Panc1 (cell line): ENCODE data around the gene CTNND2. TPM values are rescaled to one million over a fixed set of nuclear protein-coding genes. Genes with fewer than 3 reads are reported as not detected.

Experiments used
- ATAC-seq: fragments of 200-7000 bp; cut with Tn5 transposase; 2 replicates; pipeline ENCODE4 v1.9.1; 2020; ENCODE audit warnings: mild to moderate bottlenecking, moderate library complexity
- BruUV-seq: library from RNA; stranded (reverse); fragments of 400-500 nt; replicated peaks from 2 replicates; lab custom pipeline; 2021; lab: Mats Ljungman, UMichigan
- CTCF ChIA-PET: fragments of 300-600 bp; sonication (Branson Sonifier 250); formaldehyde crosslinking; loops from one replicate; lab custom pipeline; 2022; ENCODE audit warnings: antibody characterized with exemption; lab: Charles Lee
- POLR2A ChIA-PET: fragments of 300-600 bp; sonication (Branson Sonifier 250); formaldehyde crosslinking; loops from one replicate; lab custom pipeline; 2022; ENCODE audit warnings: antibody characterized with exemption; lab: Charles Lee
- DNase-seq: peaks from one replicate; pipeline ENCODE4 v3.0.0-alpha.2; 2010; ENCODE audit warnings: low read depth, low spot score
- H3K27ac ChIP-seq: 2 replicates; pipeline ENCODE4 v1.5.1; 2011; ENCODE audit warnings: mild to moderate bottlenecking, low read length, inconsistent platforms
- H3K27me3 ChIP-seq: fragments of 200-500 bp; sonication (Bioruptor generic); 2 replicates; pipeline ENCODE4 v1.6.0; 2014; ENCODE audit warnings: low read length, inconsistent platforms; ENCODE audit not compliant: control insufficient read depth, insufficient read depth
- H3K36me3 ChIP-seq: fragments of 200-500 bp; sonication (Bioruptor generic); 2 replicates; pipeline ENCODE4 v1.5.1; 2014; ENCODE audit warnings: inconsistent platforms, mild to moderate bottlenecking, low read length, moderate library complexity; ENCODE audit not compliant: control insufficient read depth, insufficient read depth
- H3K4me1 ChIP-seq: 2 replicates; pipeline ENCODE4 v1.5.1; 2011; ENCODE audit warnings: inconsistent platforms, mild to moderate bottlenecking, low read length, moderate library complexity; ENCODE audit not compliant: control insufficient read depth, insufficient read depth
- H3K4me3 ChIP-seq, 2 experiments: 2 replicates each; pipeline ENCODE4 v1.5.1; 2011 to 2012; ENCODE audit warnings: low read depth in 2 of 2, low read length in 2 of 2, mild to moderate bottlenecking in 2 of 2, inconsistent platforms in 1 of 2, moderate library complexity in 1 of 2
- H3K9me3 ChIP-seq: fragments of 200-500 bp; sonication (Bioruptor generic); 2 replicates; pipeline ENCODE4 v1.5.1; 2014; ENCODE audit warnings: low read depth, mild to moderate bottlenecking, inconsistent platforms, low read length, moderate library complexity; ENCODE audit not compliant: control insufficient read depth, insufficient read depth
- CTCF ChIP-seq: fragments of 450-650 bp; IDR thresholded peaks from 2 replicates; pipeline ENCODE4 v1.5.1; 2017; ENCODE audit warnings: mild to moderate bottlenecking
- POLR2AphosphoS5 ChIP-seq: IDR thresholded peaks from 2 replicates; pipeline ENCODE4 v1.6.1; 2012; ENCODE audit warnings: mild to moderate bottlenecking, low read depth, low read length, moderate library complexity
- REST ChIP-seq, 2 experiments: IDR thresholded peaks; 2 replicates each; pipeline ENCODE4 v1.6.1; 2011 to 2012; ENCODE audit warnings: low read depth in 2 of 2, control low read depth in 1 of 2, low read length in 1 of 2, mild to moderate bottlenecking in 1 of 2, moderate library complexity in 1 of 2; ENCODE audit not compliant: insufficient read depth in 1 of 2
- SIN3A ChIP-seq: IDR thresholded peaks from 2 replicates; pipeline ENCODE4 v1.6.1; 2012; ENCODE audit warnings: low read depth, mild to moderate bottlenecking, low read length, moderate library complexity, borderline replicate concordance; ENCODE audit not compliant: insufficient read depth
- TCF7L2 ChIP-seq: IDR thresholded peaks from 2 replicates; pipeline ENCODE4 v1.6.1; 2011; ENCODE audit warnings: mild to moderate bottlenecking, low read depth, low read length, inconsistent platforms
- in situ Hi-C: cut with HindIII; loops from 2 replicates; pipeline ENCODE4 v1.10.0; 2016; ENCODE audit warnings: low sequenced_read_pairs, low pct_unique_long_range_greater_than_20kb
- intact Hi-C: fragments of 100-400 bp; cut with micrococcal nuclease; formaldehyde crosslinking; loops from one replicate; pipeline ENCODE4 v1.10.0; 2022; ENCODE audit not compliant: unreplicated experiment
- total RNA-seq: library from RNA; stranded (reverse); gene quantifications from one replicate; pipeline ENCODE4 v1.2.1, GENCODE V29; 2021; ENCODE audit not compliant: unreplicated experiment

CTNND2 gene
- total RNA-seq, 1 experiment from 2014 or later, result 1.0 TPM

GRCh38 chr5:11815916-11816315, 88.3 kb downstream of the CTNND2 start:
- CTCF ChIA-PET, result no interaction called here
- Histone ChIP-seq H3K4me1 (no peaks in the 10 kb centered on the region), H3K9me3 (no peaks in the 10 kb centered on the region), H3K27me3 (no peaks in the 10 kb centered on the region), H3K36me3 (no peaks in the 10 kb centered on the region), H3K27ac (no peak overlapping the region), H3K4me3 (no peak overlapping the region)
- intact Hi-C loops, result no loop called here
- TF ChIP-seq TCF7L2 (no peak), SIN3A (no peak), CTCF (no peak), REST (IDR thresholded peaks at IDR 0.05; ENCODE audit: insufficient read depth in 1 of 2, low read depth in 2 of 2, low read length in 1 of 2) (no peak), POLR2AphosphoS5 (no peak)
- POLR2A ChIA-PET, result no interaction called here
- in situ Hi-C loops, result no loop called here
- no peak for DNase-seq
- no TSS peak for BruUV-seq
- ATAC-seq, result no peak

DNA sequence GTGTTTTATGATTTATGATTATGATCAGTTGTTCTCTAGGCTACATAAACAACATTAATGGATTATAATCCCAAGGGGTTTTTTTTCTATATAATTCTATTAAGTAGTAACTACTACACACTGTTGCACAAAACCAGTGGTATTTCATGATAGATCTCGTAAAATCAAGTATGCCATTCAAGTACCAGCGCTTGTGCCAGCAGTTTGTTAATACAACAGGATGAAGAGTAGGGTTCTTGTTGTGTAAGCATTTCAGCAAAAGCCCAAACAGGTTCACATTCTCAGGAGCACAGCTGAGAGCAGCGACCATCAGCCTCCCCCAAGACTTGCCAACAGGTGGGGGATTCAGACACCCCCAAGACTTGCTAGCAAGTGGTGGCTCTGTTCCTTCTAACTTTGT, 88.8 kb downstream of the CTNND2 start:
- H3K27me3 ChIP-seq, result no peaks in the 10 kb centered on the region
- H3K36me3 ChIP-seq, result no peaks in the 10 kb centered on the region
- H3K27ac ChIP-seq, result no peak overlapping the region
- H3K4me1 ChIP-seq, result no peaks in the 10 kb centered on the region
- CTCF ChIA-PET, result no interaction called here
- ATAC-seq (no peak), DNase-seq (no peak)
- TF ChIP-seq SIN3A, result no peak
- TF ChIP-seq POLR2AphosphoS5, result no peak
- no peak for TF ChIP-seq TCF7L2
- no peak for TF ChIP-seq CTCF
- no peak for TF ChIP-seq REST (IDR thresholded peaks at IDR 0.05; ENCODE audit: insufficient read depth in 1 of 2, low read depth in 2 of 2, low read length in 1 of 2)
- BruUV-seq, result no TSS peak
- no peak overlapping the region for H3K4me3 ChIP-seq
- intact Hi-C loops, result no loop called here
- no peaks in the 10 kb centered on the region for H3K9me3 ChIP-seq
- POLR2A ChIA-PET, result no interaction called here
- in situ Hi-C loops, result no loop called here
